HL-60 (cell line): Measurements from ENCODE around the gene CD74.

ENCODE experiments used
- CTCF ChIP-seq: IDR thresholded peaks from one replicate; pipeline ENCODE4 v1.5.1; 2011; ENCODE audit warnings: low read length, control low read depth, inconsistent platforms; ENCODE audit not compliant: insufficient read depth
- GABPA ChIP-seq: IDR thresholded peaks from 2 replicates; pipeline ENCODE4 v1.6.1; 2012; ENCODE audit warnings: low read depth
- POLR2AphosphoS5 ChIP-seq: IDR thresholded peaks from 2 replicates; pipeline ENCODE4 v1.6.1; 2012; ENCODE audit warnings: low read depth
- REST ChIP-seq: IDR thresholded peaks from 2 replicates; pipeline ENCODE4 v1.6.1; 2012; ENCODE audit warnings: low read depth; ENCODE audit not compliant: insufficient replicate concordance
- SPI1 ChIP-seq: IDR thresholded peaks from 2 replicates; pipeline ENCODE4 v1.6.1; 2012; ENCODE audit warnings: low read depth, mild to moderate bottlenecking, borderline replicate concordance

- no peak for TF ChIP-seq CTCF
- no peak for TF ChIP-seq REST
- TF ChIP-seq GABPA = no peak
- TF ChIP-seq POLR2AphosphoS5 = no peak
- TF ChIP-seq SPI1 = no peak
Observed at GRCh38 chr5:150406103-150406722, 6.5 kb downstream of the CD74 start.
